ENCODE measurements around the gene MSRB1. TPM values are rescaled to one million over a fixed set of nuclear protein-coding genes. Genes with fewer than 3 reads are reported as not detected.

The MSRB1 gene
- polyA plus RNA-seq, 1 experiment, result 61.9 TPM

- CTCF ChIA-PET, result interaction anchor here (1.1 to 2.3 kb wide), 2 partner anchors 12 to 17 kb away, joined by 3 to 6 read pairs; partner anchors contain the start of gene NDUFB10
These were observed 3.7 kb upstream of the MSRB1 start for GRCh38 chr16:1946495-1947368.

GRCh38 chr16:1945559-1946391, 2.8 kb upstream of the MSRB1 start:
- no peak overlapping the region for H3K4me3 ChIP-seq (ENCODE audit: low read depth, low read length)
- POLR2A ChIA-PET, result no interaction called here
- H3K36me3 ChIP-seq (ENCODE audit: control insufficient read depth, insufficient read depth, low read length), result peaks cover 2% of the 10 kb centered on the region; the same call in 1 of the 2 replicates
- no peak for TF ChIP-seq CTCF (IDR thresholded peaks at IDR 0.05; ENCODE audit: insufficient read depth, low read depth, low read length)
- DNase-seq (ENCODE audit: low read depth), result no peak
- H3K27me3 ChIP-seq (ENCODE audit: control insufficient read depth, insufficient read depth, low read length), result no peaks in the 10 kb centered on the region
- CTCF ChIA-PET, result interaction anchor here (0.7 to 2.3 kb wide), 2 partner anchors 13 to 15 kb away, joined by 3 to 6 read pairs; partner anchors contain the start of gene NDUFB10

More at GRCh38 chr16:1946495-1947368, 3.7 kb upstream of the MSRB1 start:
- no peaks in the 10 kb centered on the region for H3K27me3 ChIP-seq (ENCODE audit: control insufficient read depth, insufficient read depth, low read length)
- POLR2A ChIA-PET, result no interaction called here
- H3K4me3 ChIP-seq (ENCODE audit: low read depth, low read length), result no peak overlapping the region
- no peak for TF ChIP-seq CTCF (IDR thresholded peaks at IDR 0.05; ENCODE audit: insufficient read depth, low read depth, low read length)
- DNase-seq (ENCODE audit: low read depth), result no peak
- H3K36me3 ChIP-seq (ENCODE audit: control insufficient read depth, insufficient read depth, low read length), result no peaks in the 10 kb centered on the region

GRCh38 chr16:1944612-1945199, 1.7 kb upstream of the MSRB1 start:
- Histone ChIP-seq H3K4me3 (ENCODE audit: low read depth, low read length) (no peak overlapping the region), H3K27me3 (ENCODE audit: control insufficient read depth, insufficient read depth, low read length) (no peaks in the 10 kb centered on the region)
- CTCF ChIA-PET, result interaction anchor here (2.3 to 2.5 kb wide), 2 partner anchors 14 to 15 kb away, joined by 6 to 18 read pairs; partner anchors contain the start of gene NDUFB10

GRCh38 chr16:1942047-1942809, 771 bp downstream of the MSRB1 start:
- DNase-seq (ENCODE audit: low read depth), result no peak
- peaks cover 17% of the 10 kb centered on the region for H3K36me3 ChIP-seq (ENCODE audit: control insufficient read depth, insufficient read depth, low read length)
- ChIA-PET CTCF (interaction anchor here (1.7 to 2.7 kb wide), 3 partner anchors 12 to 78 kb away, joined by 5 to 21 read pairs (median 18); no protein-coding TSS in a partner anchor), POLR2A (no interaction called here)
- H3K27me3 ChIP-seq (ENCODE audit: control insufficient read depth, insufficient read depth, low read length), result no peaks in the 10 kb centered on the region
- no peak for TF ChIP-seq CTCF (IDR thresholded peaks at IDR 0.05; ENCODE audit: insufficient read depth, low read depth, low read length)
- H3K4me3 ChIP-seq (ENCODE audit: low read depth, low read length), result peak overlapping the region; percentile 81

More at GRCh38 chr16:1944612-1945199, 1.7 kb upstream of the MSRB1 start:
- POLR2A ChIA-PET, result no interaction called here
- DNase-seq (ENCODE audit: low read depth), result no peak
- no peak for TF ChIP-seq CTCF (IDR thresholded peaks at IDR 0.05; ENCODE audit: insufficient read depth, low read depth, low read length)
- peaks cover 4% of the 10 kb centered on the region; the same call in 1 of the 2 replicates for H3K36me3 ChIP-seq (ENCODE audit: control insufficient read depth, insufficient read depth, low read length)
